HepG2 (cell line): ENCODE measurements around the gene LIN28B. TPM values are rescaled to one million over a fixed set of nuclear protein-coding genes. Genes with fewer than 3 reads are reported as not detected.

ENCODE experiments used
- CAMTA2 ChIP-seq: sonication (generic); formaldehyde crosslinking; IDR thresholded peaks from 2 replicates; pipeline ENCODE4 v1.4.0; 2020; ENCODE audit warnings: mild to moderate bottlenecking, missing genetic modification reagents, borderline replicate concordance
- DDIT3 ChIP-seq: sonication (generic); formaldehyde crosslinking; IDR thresholded peaks from 2 replicates; pipeline ENCODE4 v1.4.0; 2020; ENCODE audit warnings: mild to moderate bottlenecking, missing genetic modification reagents
- GZF1 ChIP-seq: sonication (generic); formaldehyde crosslinking; IDR thresholded peaks from 2 replicates; pipeline ENCODE4 v1.5.1; 2020; ENCODE audit warnings: mild to moderate bottlenecking, missing genetic modification reagents
- HOXA7 ChIP-seq: sonication (generic); formaldehyde crosslinking; IDR thresholded peaks from 2 replicates; pipeline ENCODE4 v1.8.1; 2022; ENCODE audit warnings: mild to moderate bottlenecking, missing genetic modification reagents, moderate library complexity
- MATR3 ChIP-seq: sonication (generic); formaldehyde crosslinking; IDR thresholded peaks from 2 replicates; pipeline ENCODE4 v1.4.0; 2020; ENCODE audit warnings: missing genetic modification reagents
- MBNL3 ChIP-seq: fragments of 250-450 bp; sonication (Bioruptor Pico); conservative IDR thresholded peaks from 2 replicates; pipeline ENCODE4 v1.8.0; 2022; ENCODE audit warnings: mild to moderate bottlenecking, inconsistent platforms
- MNT ChIP-seq: fragments of 450-650 bp; IDR thresholded peaks from 2 replicates; pipeline ENCODE4 v1.6.1; 2016
- MXD4 ChIP-seq: IDR thresholded peaks from 2 replicates; pipeline ENCODE4 v1.6.1; 2016; ENCODE audit warnings: mild to moderate bottlenecking, missing biosample characterization, missing genetic modification reagents
- PHB2 ChIP-seq: fragments of 450-650 bp; IDR thresholded peaks from 2 replicates; pipeline ENCODE4 v1.6.1; 2018; ENCODE audit not compliant: partially characterized antibody
- PHF21A ChIP-seq: sonication (generic); formaldehyde crosslinking; IDR thresholded peaks from 2 replicates; pipeline ENCODE4 v1.5.0; 2020; ENCODE audit warnings: mild to moderate bottlenecking, missing genetic modification reagents
- RARA ChIP-seq: IDR thresholded peaks from 2 replicates; pipeline ENCODE4 v1.6.1; 2016; ENCODE audit warnings: missing genetic modification reagents, missing compliant biosample characterization
- SMARCC2 ChIP-seq: fragments of 450-650 bp; IDR thresholded peaks from 2 replicates; pipeline ENCODE4 v1.6.1; 2017; ENCODE audit warnings: antibody characterized with exemption, mild to moderate bottlenecking
- SNAPC2 ChIP-seq: sonication (generic); formaldehyde crosslinking; IDR thresholded peaks from 2 replicates; pipeline ENCODE4 v1.8.1; 2022; ENCODE audit warnings: mild to moderate bottlenecking, missing genetic modification reagents
- SOX13 ChIP-seq, 3 experiments: fragments of 450-650 bp in 1 of 3; sonication (generic) in 1 of 3; formaldehyde crosslinking in 1 of 3; IDR thresholded peaks in 2 of 3; conservative IDR thresholded peaks in 1 of 3; 2 replicates each; pipeline versions ENCODE4 v1.5.0 to v1.6.1; 2016 to 2020; ENCODE audit warnings: antibody characterized with exemption in 1 of 3, mild to moderate bottlenecking in 1 of 3, missing compliant biosample characterization in 1 of 3, missing genetic modification reagents in 1 of 3, moderate library complexity in 1 of 3
- SOX5 ChIP-seq: IDR thresholded peaks from 2 replicates; pipeline ENCODE4 v1.6.1; 2016; ENCODE audit warnings: borderline replicate concordance
- TFAP4 ChIP-seq: sonication (generic); IDR thresholded peaks from 2 replicates; pipeline ENCODE4 v1.6.1; 2016; ENCODE audit warnings: low read depth, borderline replicate concordance
- TFDP2 ChIP-seq: sonication (generic); formaldehyde crosslinking; IDR thresholded peaks from 2 replicates; pipeline ENCODE4 v1.4.0; 2020; ENCODE audit warnings: missing genetic modification reagents
- ZFP62 ChIP-seq: sonication (generic); formaldehyde crosslinking; IDR thresholded peaks from 2 replicates; pipeline ENCODE4 v1.4.0; 2020; ENCODE audit warnings: missing genetic modification reagents
- ZKSCAN1 ChIP-seq: fragments of 150-350 bp; IDR thresholded peaks from 2 replicates; pipeline ENCODE4 v1.6.1; 2014; ENCODE audit warnings: low read length
- ZKSCAN5 ChIP-seq: sonication (generic); formaldehyde crosslinking; IDR thresholded peaks from 2 replicates; pipeline ENCODE4 v1.5.1; 2020; ENCODE audit warnings: mild to moderate bottlenecking, missing genetic modification reagents
- ZNF253 ChIP-seq: sonication (generic); formaldehyde crosslinking; IDR thresholded peaks from 2 replicates; pipeline ENCODE4 v1.8.0; 2022; ENCODE audit warnings: mild to moderate bottlenecking, missing genetic modification reagents, borderline replicate concordance
- ZNF460 ChIP-seq: sonication (generic); formaldehyde crosslinking; IDR thresholded peaks from 2 replicates; pipeline ENCODE4 v1.5.1; 2020; ENCODE audit warnings: missing genetic modification reagents, mild to moderate bottlenecking, borderline replicate concordance
- polyA plus RNA-seq, 8 experiments: library from polyadenylated mRNA; depleted of rRNA in 3 of 8; stranded (reverse) in 7 of 8; unstranded in 1 of 8; fragments of >200 nt; fragmentation: Illumina TruSeq in 4 of 8; extraction: Trizol in 4 of 8; gene quantifications; 2 replicates each; pipeline versions ENCODE4 v1.2.1 to v1.2.3, GENCODE V29; 2011 to 2016; ENCODE audit warnings: low read depth in 4 of 8, missing spikeins in 1 of 8, mixed read lengths in 1 of 8; ENCODE audit not compliant: insufficient read depth in 1 of 8
- total RNA-seq, 5 experiments: library from RNA; depleted of rRNA; stranded (reverse); fragments of >200 nt; fragmentation: Illumina TruSeq; extraction: Trizol; gene quantifications; 2 replicates each; pipeline ENCODE4 v1.2.3, GENCODE V29; 2016; ENCODE audit warnings: low read depth in 1 of 5
- TF ChIP-seq, protein P1 (sequence below): sonication (generic); formaldehyde crosslinking; IDR thresholded peaks from 2 replicates; pipeline ENCODE4 v1.9.0; 2022; ENCODE audit warnings: missing genetic modification reagents, mild to moderate bottlenecking, borderline replicate concordance

The LIN28B gene
- total and polyA plus RNA-seq, 2 of the 13 experiments (the other 11 are each of a cell fraction or from before 2014, with no cell fraction given) = 14.5 to 56.8 TPM

- TF ChIP-seq, protein P1, sequence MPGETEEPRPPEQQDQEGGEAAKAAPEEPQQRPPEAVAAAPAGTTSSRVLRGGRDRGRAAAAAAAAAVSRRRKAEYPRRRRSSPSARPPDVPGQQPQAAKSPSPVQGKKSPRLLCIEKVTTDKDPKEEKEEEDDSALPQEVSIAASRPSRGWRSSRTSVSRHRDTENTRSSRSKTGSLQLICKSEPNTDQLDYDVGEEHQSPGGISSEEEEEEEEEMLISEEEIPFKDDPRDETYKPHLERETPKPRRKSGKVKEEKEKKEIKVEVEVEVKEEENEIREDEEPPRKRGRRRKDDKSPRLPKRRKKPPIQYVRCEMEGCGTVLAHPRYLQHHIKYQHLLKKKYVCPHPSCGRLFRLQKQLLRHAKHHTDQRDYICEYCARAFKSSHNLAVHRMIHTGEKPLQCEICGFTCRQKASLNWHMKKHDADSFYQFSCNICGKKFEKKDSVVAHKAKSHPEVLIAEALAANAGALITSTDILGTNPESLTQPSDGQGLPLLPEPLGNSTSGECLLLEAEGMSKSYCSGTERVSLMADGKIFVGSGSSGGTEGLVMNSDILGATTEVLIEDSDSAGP (CRISPR knock-in tag) = peak; percentile 89
- no peak for TF ChIP-seq GZF1
- TF ChIP-seq CAMTA2 = no peak
- no peak for TF ChIP-seq HOXA7
- TF ChIP-seq PHB2 = no peak
- TF ChIP-seq TFDP2 = peak; percentile 49; the same call in 1 of the 2 replicates
- TF ChIP-seq ZKSCAN5 (CRISPR knock-in tag) = no peak
- TF ChIP-seq ZFP62 (CRISPR knock-in tag) = no peak
- no peak for TF ChIP-seq PHF21A
- TF ChIP-seq MNT = peak; percentile 30; the same call in 1 of the 2 replicates
- no peak for TF ChIP-seq ZKSCAN1
- no peak for TF ChIP-seq SMARCC2
- 0 out of 2 replicates have a peak, but pooled peaks have one; percentile 32 for TF ChIP-seq DDIT3
- TF ChIP-seq ZNF460 = no peak
- TF ChIP-seq SNAPC2 (CRISPR knock-in tag) = no peak
- no peak for TF ChIP-seq SOX13 (IDR thresholded peaks at IDR 0.05)
- TF ChIP-seq SOX13 (CRISPR knock-in tag; conservative IDR thresholded peaks at IDR 0.05 in 1 of 2, IDR thresholded peaks at IDR 0.05 in 1 of 2) = 0 out of 4 replicates have a peak, but pooled peaks of 1 of the 2 experiments have one; percentile 10
- TF ChIP-seq MBNL3 = no peak
- 0 out of 2 replicates have a peak, but pooled peaks have one; percentile 14 for TF ChIP-seq TFAP4
- TF ChIP-seq ZNF253 (CRISPR knock-in tag) = no peak
- TF ChIP-seq MATR3 (CRISPR knock-in tag) = no peak
- TF ChIP-seq MXD4 (CRISPR knock-in tag) = 0 out of 2 replicates have a peak, but pooled peaks have one; percentile 20
- no peak for TF ChIP-seq RARA
- TF ChIP-seq SOX5 (CRISPR knock-in tag) = no peak
These were observed 1.5 kb downstream of the LIN28B start (continued) for GRCh38 chr6:104958178-104959025.
